GM19043 (cell line): ENCODE results near the gene KRTAP1-3.
"Not testable (repeated sequence)": the region's sequence is repeated elsewhere in the genome, so short reads cannot be mapped to it uniquely, and the experiment has no call there.

Experiments
- ATAC-seq: cut with Tn5 transposase; IDR thresholded peaks from one replicate; pipeline ENCODE4 v1.9.1; 2021; ENCODE audit warnings: low read depth; ENCODE audit not compliant: unreplicated experiment

KRTAP1-3 gene

GRCh38 chr17:41055130-41055529 is 20.5 kb upstream of the KRTAP1-3 start, which contains the start of gene KRTAP2-2:
Gene KRTAP2-2, minus strand, starts transcription at chr17:41055230. Its CDS starts 19 bp downstream, at chr17:41055211.
- not testable (repeated sequence) for ATAC-seq

GRCh38 chr17:41054556-41054955 is 19.9 kb upstream of the KRTAP1-3 start:
- not testable (repeated sequence) for ATAC-seq

- ATAC-seq: no peak
These were observed 19.4 kb upstream of the KRTAP1-3 start for GRCh38 chr17:41054025-41054424.

GRCh38 chr17:41052566-41052965 is 17.9 kb upstream of the KRTAP1-3 start:
- no peak for ATAC-seq

- ATAC-seq: no peak
These were observed 14.4 kb upstream of the KRTAP1-3 start for GRCh38 chr17:41049110-41049509.

- ATAC-seq: no peak
These were observed 13.8 kb upstream of the KRTAP1-3 start for GRCh38 chr17:41048441-41048840.

- not testable (repeated sequence) for ATAC-seq
These were observed 12.2 kb upstream of the KRTAP1-3 start, which contains the start of gene KRTAP2-1 for GRCh38 chr17:41046735-41047465. Gene KRTAP2-1, minus strand, starts transcription at chr17:41047316. Its CDS starts 49 bp downstream, at chr17:41047267.

DNA sequence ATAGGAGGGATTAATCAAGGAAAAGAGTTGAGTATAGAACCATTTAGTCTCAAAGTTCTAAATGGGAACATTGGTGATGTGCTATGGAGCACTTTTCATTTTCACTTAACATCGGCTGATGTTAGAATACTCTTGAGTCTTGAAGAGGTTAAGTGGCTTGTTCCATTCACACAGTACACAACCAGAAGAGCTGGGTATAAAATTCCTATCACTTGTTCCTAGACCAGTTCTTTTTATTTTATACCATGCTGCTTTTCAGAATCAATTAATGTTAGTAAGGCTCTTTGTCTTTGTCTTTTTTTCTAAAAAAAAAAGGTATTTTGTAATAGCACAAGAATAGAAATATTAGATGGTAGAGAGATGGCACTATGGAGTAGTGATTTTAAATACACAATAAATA is 8.3 kb upstream of the KRTAP1-3 start:
- ATAC-seq: no peak

- not testable (repeated sequence) for ATAC-seq
These were observed 6.3 kb upstream of the KRTAP1-3 start, which contains the start of gene KRTAP1-1 for GRCh38 chr17:41040783-41041571. Gene KRTAP1-1, minus strand, starts transcription at chr17:41041450. Its CDS starts 53 bp downstream, at chr17:41041397.

GRCh38 chr17:41037853-41038350 is 3.2 kb upstream of the KRTAP1-3 start:
- no peak for ATAC-seq

GRCh38 chr17:41029633-41030245 is 4.9 kb downstream of the KRTAP1-3 start, which contains the start of gene KRTAP1-4:
Gene KRTAP1-4, minus strand, starts transcription at chr17:41030195. Its CDS starts 117 bp downstream, at chr17:41030078.
- no peak for ATAC-seq

DNA sequence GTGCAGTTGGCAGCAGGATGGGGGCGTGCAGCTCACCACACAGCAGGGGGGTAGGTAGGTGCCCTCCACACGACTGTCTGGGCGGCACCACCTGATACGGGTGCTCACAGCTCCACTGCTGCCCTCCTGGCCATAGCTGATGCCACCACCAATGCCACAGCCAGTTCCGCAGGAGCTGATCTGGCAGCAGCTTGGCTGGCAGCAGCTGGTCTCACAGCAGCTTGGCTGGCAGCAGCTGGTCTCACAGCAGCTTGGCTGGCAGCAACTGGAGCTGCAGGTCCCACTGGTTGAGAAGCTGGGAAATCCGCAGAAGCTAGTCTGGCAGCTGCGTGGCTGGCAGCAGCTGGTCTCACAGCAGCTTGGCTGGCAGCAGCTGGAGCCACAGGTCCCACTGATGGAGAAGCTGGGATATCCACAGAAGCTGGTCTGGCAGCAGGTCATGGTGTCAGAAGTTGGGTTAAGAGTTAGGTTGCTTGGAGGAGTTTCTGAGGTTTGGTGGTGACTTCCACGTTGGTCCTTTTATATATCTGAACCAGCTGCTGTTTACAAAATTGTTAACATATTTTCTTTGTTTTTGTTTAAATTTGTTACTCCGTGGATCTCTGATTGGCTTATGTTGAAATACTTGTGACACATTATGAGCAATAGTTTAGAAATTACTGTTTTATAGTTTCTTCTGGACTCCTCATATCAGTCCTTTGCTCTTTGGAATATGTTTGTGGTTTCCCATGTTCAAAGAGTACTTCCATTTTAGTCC is 7.8 kb downstream of the KRTAP1-3 start, which contains the start of gene KRTAP1-5:
Gene KRTAP1-5 (minus strand): TSS at position 494 of the 757 bp plus-strand sequence. CDS start 53 bp downstream, at position 441.
- no peak for ATAC-seq

GRCh38 chr17:41024697-41025096 is 10.0 kb downstream of the KRTAP1-3 start:
- no peak for ATAC-seq

DNA sequence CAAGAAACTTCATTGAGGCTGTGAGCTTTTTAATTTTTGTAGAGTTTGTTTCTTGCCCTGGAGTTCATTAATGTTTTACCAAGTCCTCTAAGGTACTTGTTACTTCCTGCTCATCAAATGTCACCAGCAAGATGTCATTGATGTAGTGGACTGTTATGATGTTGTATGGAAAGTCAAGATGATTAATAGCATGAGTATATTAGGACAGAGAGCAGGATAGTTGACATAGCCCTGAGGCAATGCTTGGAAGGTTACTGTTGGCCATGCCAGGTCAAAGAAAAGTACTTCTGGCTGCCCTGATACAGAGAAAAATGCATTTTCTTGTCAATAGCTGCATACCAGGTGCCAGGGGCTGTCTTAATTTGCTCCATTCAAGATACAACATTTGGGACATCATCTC is 14.3 kb downstream of the KRTAP1-3 start:
- no peak for ATAC-seq

DNA sequence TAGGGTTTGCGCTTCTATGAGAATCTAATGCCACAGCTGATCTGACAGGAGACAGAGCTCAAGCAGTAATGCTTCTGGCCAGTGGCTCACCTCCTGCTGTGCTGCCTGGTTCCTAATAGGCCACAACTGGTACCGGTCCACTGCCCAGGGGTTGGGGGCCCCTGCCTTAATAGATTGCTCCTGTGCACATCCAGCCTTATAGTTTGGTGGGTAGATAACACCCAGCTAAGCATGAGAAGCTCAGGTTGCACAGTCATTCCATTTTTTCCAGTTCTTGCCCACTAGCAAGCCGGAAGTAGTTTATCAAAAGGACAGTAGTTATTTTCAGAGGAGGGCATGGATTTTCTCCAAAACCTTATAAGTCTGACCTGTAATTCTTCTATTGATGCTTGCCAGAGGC is 15.3 kb downstream of the KRTAP1-3 start:
- no peak for ATAC-seq

DNA sequence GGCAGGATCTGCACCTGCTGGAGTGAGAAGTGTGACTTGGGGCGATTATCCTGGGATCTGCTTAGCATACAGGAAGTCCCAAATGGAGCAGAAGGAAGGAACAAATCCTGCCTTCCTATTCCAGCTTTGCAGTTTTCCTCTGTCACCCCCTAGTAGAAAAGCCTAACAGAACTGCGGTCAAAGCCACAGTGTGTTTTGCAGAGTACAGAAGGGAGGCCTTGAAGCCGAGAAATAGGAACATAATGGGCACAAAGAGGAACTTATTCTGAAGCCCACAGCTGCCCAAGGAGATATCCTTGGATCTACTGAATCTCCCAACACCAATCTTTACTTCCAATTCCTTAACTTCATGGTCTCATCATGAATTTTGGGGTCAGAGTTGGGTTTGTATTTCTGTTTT is 16.1 kb downstream of the KRTAP1-3 start:
- ATAC-seq: no peak

- ATAC-seq: no peak
These were observed 18.0 kb downstream of the KRTAP1-3 start for GRCh38 chr17:41016578-41017215.

- ATAC-seq: no peak
These were observed 19.2 kb downstream of the KRTAP1-3 start for GRCh38 chr17:41015454-41015853.

GRCh38 chr17:41013606-41014005 is 21.1 kb downstream of the KRTAP1-3 start:
- ATAC-seq: no peak
